HepG2 (cell line): Measurements from ENCODE around the gene LIMK2.

Experiments
- CEBPG ChIP-seq: IDR thresholded peaks from 2 replicates; pipeline ENCODE4 v1.6.1; 2016
- MLX ChIP-seq: IDR thresholded peaks from 2 replicates; pipeline ENCODE4 v1.6.1; 2016
- NCOA2 ChIP-seq: sonication (generic); formaldehyde crosslinking; IDR thresholded peaks from 2 replicates; pipeline ENCODE4 v1.8.0; 2022; ENCODE audit warnings: inconsistent platforms
- POLR2A ChIP-seq, 2 experiments: IDR thresholded peaks; 2 replicates each; pipeline ENCODE4 v1.6.1; 2011; ENCODE audit warnings: low read depth in 2 of 2, low read length in 2 of 2, mild to moderate bottlenecking in 1 of 2, moderate library complexity in 1 of 2; ENCODE audit not compliant: insufficient read depth in 1 of 2
- RFX5 ChIP-seq: IDR thresholded peaks from 2 replicates; pipeline ENCODE4 v1.6.1; 2011; ENCODE audit warnings: low read depth, low read length, improper control_type of control experiment
- ZNF225 ChIP-seq: sonication (generic); formaldehyde crosslinking; IDR thresholded peaks from 2 replicates; pipeline ENCODE4 v1.4.0; 2020; ENCODE audit warnings: mild to moderate bottlenecking, missing genetic modification reagents
- ZNF451 ChIP-seq: sonication (generic); formaldehyde crosslinking; IDR thresholded peaks from 2 replicates; pipeline ENCODE4 v1.5.0; 2020; ENCODE audit warnings: mild to moderate bottlenecking, missing genetic modification reagents
- ZNF747 ChIP-seq: sonication (generic); formaldehyde crosslinking; IDR thresholded peaks from 2 replicates; pipeline ENCODE4 v1.8.1; 2023; ENCODE audit warnings: missing genetic modification reagents, mild to moderate bottlenecking, borderline replicate concordance

- TF ChIP-seq ZNF225 (CRISPR knock-in tag) (no peak), ZNF451 (no peak), NCOA2 (no peak), POLR2A (IDR thresholded peaks at IDR 0.05; ENCODE audit: insufficient read depth in 1 of 2, low read depth in 2 of 2, low read length in 2 of 2) (no peak), RFX5 (no peak), ZNF747 (no peak), MLX (CRISPR knock-in tag) (no peak), CEBPG (CRISPR knock-in tag) (no peak)
Measured at GRCh38 chr22:31278151-31278621, 66.1 kb downstream of the LIMK2 start.
